BLaER1 treated with 17β-estradiol and CSF1 and Interleukin-3, amounts not matched to agents 10 nM and 100 nM (cell line): ENCODE measurements around the gene PINLYP.
A peak's percentile ranks its signal among the peaks of the same experiment; 100 is the strongest.
"Not testable (repeated sequence)": the region's sequence is repeated elsewhere in the genome, so short reads cannot be mapped to it uniquely, and the experiment has no call there.

Experiments
- H3K27ac ChIP-seq, 11 experiments: shearing (Covaris generic); formaldehyde crosslinking; 2 replicates each; pipeline ENCODE4 v1.8.1; 2022
- H3K27me3 ChIP-seq, 11 experiments: shearing (Covaris generic); formaldehyde crosslinking; 2 replicates each; pipeline ENCODE4 v1.8.1; 2022
- H3K36me3 ChIP-seq, 11 experiments: shearing (Covaris generic); formaldehyde crosslinking; 2 replicates each; pipeline ENCODE4 v1.8.1; 2022
- H3K4me1 ChIP-seq, 10 experiments: shearing (Covaris generic); formaldehyde crosslinking; 2 replicates each; pipeline ENCODE4 v1.8.1; 2022
- H3K4me2 ChIP-seq, 11 experiments: shearing (Covaris generic); formaldehyde crosslinking; 2 replicates each; pipeline ENCODE4 v1.8.1; 2022
- H3K4me3 ChIP-seq, 10 experiments: shearing (Covaris generic); formaldehyde crosslinking; 2 replicates each; pipeline ENCODE4 v1.8.1; 2022
- H3K9ac ChIP-seq, 11 experiments: shearing (Covaris generic); formaldehyde crosslinking; 2 replicates each; pipeline ENCODE4 v1.8.1; 2022
- H3K9me3 ChIP-seq, 11 experiments: shearing (Covaris generic); formaldehyde crosslinking; replicated peaks in 1 of 11; 2 replicates each; pipeline ENCODE4 v1.8.1; 2022
- H4K20me1 ChIP-seq, 11 experiments: shearing (Covaris generic); formaldehyde crosslinking; 2 replicates each; pipeline ENCODE4 v1.8.1; 2022
- Cebpa-rat ChIP-seq, 11 experiments: shearing (Covaris generic); IDR thresholded peaks; 2 replicates each; pipeline ENCODE4 v1.8.1; 2022

PINLYP gene

GRCh38 chr19:43596842-43597461 lies 21.4 kb downstream of the PINLYP start:
- peaks cover 0 to 53% (median 27%) of the 10 kb centered on the region in 11 experiments; a peak in 17 of 22 replicates for H4K20me1 ChIP-seq
- H3K27me3 ChIP-seq: no peaks in the 10 kb centered on the region
- no peaks in the 10 kb centered on the region for H3K9me3 ChIP-seq
- H3K27ac ChIP-seq: peak overlapping the region; percentile 86 to 98 (median 93)
- peaks cover 41 to 55% (median 45%) of the 10 kb centered on the region in 10 experiments for H3K4me1 ChIP-seq
- H3K9ac ChIP-seq: peak overlapping the region; percentile 87 to 98 (median 92)
- TF ChIP-seq Cebpa-rat (IDR thresholded peaks at IDR 0.05): no peak
- peak overlapping the region; percentile 92 to 99 (median 98) for H3K4me2 ChIP-seq
- H3K36me3 ChIP-seq: peaks cover 58 to 72% (median 64%) of the 10 kb centered on the region in 11 experiments
- peak overlapping the region; percentile 65 to 90 (median 82) for H3K4me3 ChIP-seq

- H3K27ac ChIP-seq: peak overlapping the region in 10 of 11 experiments; percentile 88 to 98 (median 93); a peak in 16 of 22 replicates
- H4K20me1 ChIP-seq: peaks cover 0 to 44% (median 18%) of the 10 kb centered on the region in 11 experiments; a peak in 16 of 22 replicates
- no peaks in the 10 kb centered on the region for H3K9me3 ChIP-seq
- H3K9ac ChIP-seq: peak overlapping the region; percentile 87 to 98 (median 92); a peak in 21 of 22 replicates
- H3K36me3 ChIP-seq: peaks cover 56 to 72% (median 64%) of the 10 kb centered on the region in 11 experiments
- H3K4me3 ChIP-seq: peak overlapping the region; percentile 65 to 90 (median 82); a peak in 18 of 20 replicates
- peak overlapping the region; percentile 92 to 99 (median 98) for H3K4me2 ChIP-seq
- H3K27me3 ChIP-seq: no peaks in the 10 kb centered on the region
- peaks cover 41 to 63% (median 55%) of the 10 kb centered on the region in 10 experiments for H3K4me1 ChIP-seq
- TF ChIP-seq Cebpa-rat (IDR thresholded peaks at IDR 0.05): no peak
Observed at GRCh38 chr19:43597876-43598275, 22.3 kb downstream of the PINLYP start.

GRCh38 chr19:43598445-43599240 lies 23.0 kb downstream of the PINLYP start:
- H3K4me1 ChIP-seq: peaks cover 33 to 64% (median 58%) of the 10 kb centered on the region in 10 experiments
- H3K36me3 ChIP-seq: peaks cover 48 to 68% (median 56%) of the 10 kb centered on the region in 11 experiments
- H4K20me1 ChIP-seq: peaks cover 0 to 42% (median 12%) of the 10 kb centered on the region in 11 experiments; a peak in 15 of 22 replicates
- H3K9ac ChIP-seq: peak overlapping the region; percentile 87 to 98 (median 92); a peak in 19 of 22 replicates
- H3K4me3 ChIP-seq: peak overlapping the region in 7 of 10 experiments; percentile 65 to 90 (median 83); a peak in 11 of 20 replicates
- no peak for TF ChIP-seq Cebpa-rat (IDR thresholded peaks at IDR 0.05)
- H3K9me3 ChIP-seq: no peaks in the 10 kb centered on the region
- H3K4me2 ChIP-seq: peak overlapping the region; percentile 92 to 99 (median 98)
- peak overlapping the region in 3 of 11 experiments; percentile 91 to 98 (median 93); a peak in 5 of 22 replicates for H3K27ac ChIP-seq
- H3K27me3 ChIP-seq: no peaks in the 10 kb centered on the region

GRCh38 chr19:43599635-43600295 lies 24.2 kb downstream of the PINLYP start:
- H3K9ac ChIP-seq: peak overlapping the region in 4 of 11 experiments; percentile 15 to 92 (median 31); a peak in 5 of 22 replicates
- H3K4me1 ChIP-seq: peaks cover 24 to 64% (median 60%) of the 10 kb centered on the region in 10 experiments
- TF ChIP-seq Cebpa-rat (IDR thresholded peaks at IDR 0.05): no peak

GRCh38 chr19:43600326-43600725 lies 24.7 kb downstream of the PINLYP start:
- peaks cover 0 to 44% (median 4%) of the 10 kb centered on the region in 11 experiments; a peak in 7 of 22 replicates for H4K20me1 ChIP-seq
- not testable (repeated sequence) for H3K27me3 ChIP-seq, H3K27ac ChIP-seq, H3K4me2 ChIP-seq, H3K4me3 ChIP-seq, H3K9me3 ChIP-seq
- peaks cover 40 to 66% (median 50%) of the 10 kb centered on the region in 11 experiments for H3K36me3 ChIP-seq
- peak overlapping the region in 1 of 11 experiments; percentile 15; a peak in 1 of 22 replicates for H3K9ac ChIP-seq
- H3K4me1 ChIP-seq: peaks cover 24 to 67% (median 64%) of the 10 kb centered on the region in 10 experiments

More at GRCh38 chr19:43599635-43600295, 24.2 kb downstream of the PINLYP start:
- no peaks in the 10 kb centered on the region for H3K9me3 ChIP-seq
- no peaks in the 10 kb centered on the region for H3K27me3 ChIP-seq
- H3K36me3 ChIP-seq: peaks cover 40 to 60% (median 48%) of the 10 kb centered on the region in 11 experiments
- no peak overlapping the region for H3K27ac ChIP-seq
- H3K4me3 ChIP-seq: no peak overlapping the region
- peaks cover 0 to 42% (median 4%) of the 10 kb centered on the region in 11 experiments; a peak in 8 of 22 replicates for H4K20me1 ChIP-seq
- no peak overlapping the region for H3K4me2 ChIP-seq

GRCh38 chr19:43605875-43606568 lies 30.4 kb downstream of the PINLYP start:
- Histone ChIP-seq H3K4me1 (peaks cover 24 to 86% (median 74%) of the 10 kb centered on the region in 10 experiments), H3K9ac (peak overlapping the region in 1 of 11 experiments; percentile 21; a peak in 2 of 22 replicates), H3K9me3 (no peaks in the 10 kb centered on the region), H3K27me3 (no peaks in the 10 kb centered on the region), H3K4me2 (peak overlapping the region in 5 of 11 experiments; percentile 2 to 96 (median 94); a peak in 5 of 22 replicates), H3K27ac (peak overlapping the region in 1 of 11 experiments; percentile 80; a peak in 1 of 22 replicates), H3K36me3 (peaks cover 19 to 66% (median 52%) of the 10 kb centered on the region in 11 experiments; a peak in 21 of 22 replicates), H3K4me3 (no peak overlapping the region), H4K20me1 (peaks cover 0 to 55% (median 19%) of the 10 kb centered on the region in 11 experiments; a peak in 15 of 22 replicates)
- TF ChIP-seq Cebpa-rat (IDR thresholded peaks at IDR 0.05): no peak

- Histone ChIP-seq H3K36me3 (peaks cover 18 to 66% (median 52%) of the 10 kb centered on the region in 11 experiments), H3K4me3 (peak overlapping the region in 2 of 10 experiments; percentile 48 to 52; a peak in 4 of 20 replicates), H4K20me1 (peaks cover 0 to 62% (median 26%) of the 10 kb centered on the region in 11 experiments; a peak in 15 of 22 replicates), H3K9ac (peak overlapping the region in 10 of 11 experiments; percentile 48 to 84 (median 74); a peak in 13 of 22 replicates), H3K4me1 (peaks cover 24 to 80% (median 67%) of the 10 kb centered on the region in 10 experiments), H3K9me3 (no peaks in the 10 kb centered on the region), H3K27ac (peak overlapping the region in 10 of 11 experiments; percentile 54 to 85 (median 76); a peak in 16 of 22 replicates), H3K4me2 (peak overlapping the region; percentile 81 to 96 (median 94)), H3K27me3 (no peaks in the 10 kb centered on the region)
- TF ChIP-seq Cebpa-rat (IDR thresholded peaks at IDR 0.05): no peak
Observed at GRCh38 chr19:43606569-43607229, 31.1 kb downstream of the PINLYP start.
